ENCODE results near the gene ST6GALNAC3. TPM values are rescaled to one million over a fixed set of nuclear protein-coding genes. Genes with fewer than 3 reads are reported as not detected.

The ST6GALNAC3 gene
- total RNA-seq, 4 donors from 2014 or later, result 9.7 to 34.0 (median 14.1) TPM

DNA sequence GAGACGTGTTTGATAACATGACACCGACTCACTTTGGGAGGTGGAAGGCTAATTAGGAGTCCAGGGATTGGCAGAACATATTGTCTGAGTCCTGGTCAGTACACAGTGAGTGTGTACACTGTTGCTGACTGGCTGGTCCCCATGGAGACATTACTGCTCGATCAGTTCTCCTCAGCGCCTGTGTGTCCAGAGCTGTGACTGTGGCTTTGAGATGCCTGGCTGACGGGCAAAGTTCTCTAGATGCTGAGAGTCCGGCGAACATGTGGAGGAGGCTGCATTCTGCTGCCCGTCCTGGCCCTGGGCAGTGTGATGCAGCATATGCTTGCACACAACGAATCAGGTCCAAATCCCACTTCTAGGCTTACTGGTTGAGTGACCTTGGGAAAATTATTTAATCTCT is 512.7 kb downstream of the ST6GALNAC3 start:
- no peak for DNase-seq (ENCODE audit: low spot score)
- TF ChIP-seq CTCF (IDR thresholded peaks at IDR 0.05), result no peak
- no peak for ATAC-seq (ENCODE audit: low FRiP score)

DNA sequence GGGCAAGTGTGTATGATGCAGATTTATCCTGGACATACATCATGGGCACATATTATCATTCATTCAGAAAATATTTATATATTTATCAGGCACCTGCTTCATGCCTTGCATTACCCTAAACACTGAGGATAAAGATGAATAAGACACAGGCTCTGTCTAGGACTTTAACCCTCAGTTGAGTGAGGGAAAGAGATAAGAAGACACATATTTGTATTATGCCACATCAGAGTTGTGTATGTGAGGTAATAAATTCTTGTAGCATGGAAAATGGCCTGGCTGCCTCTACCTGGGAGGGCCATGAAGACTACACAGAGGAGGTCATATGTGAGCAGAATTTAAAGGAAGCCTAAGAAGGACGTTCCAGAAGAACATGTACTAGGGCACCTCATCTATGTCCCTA is 516.9 kb downstream of the ST6GALNAC3 start:
- TF ChIP-seq CTCF (IDR thresholded peaks at IDR 0.05), result no peak
- ATAC-seq (ENCODE audit: low FRiP score) (no peak), DNase-seq (ENCODE audit: low spot score) (no peak)

DNA sequence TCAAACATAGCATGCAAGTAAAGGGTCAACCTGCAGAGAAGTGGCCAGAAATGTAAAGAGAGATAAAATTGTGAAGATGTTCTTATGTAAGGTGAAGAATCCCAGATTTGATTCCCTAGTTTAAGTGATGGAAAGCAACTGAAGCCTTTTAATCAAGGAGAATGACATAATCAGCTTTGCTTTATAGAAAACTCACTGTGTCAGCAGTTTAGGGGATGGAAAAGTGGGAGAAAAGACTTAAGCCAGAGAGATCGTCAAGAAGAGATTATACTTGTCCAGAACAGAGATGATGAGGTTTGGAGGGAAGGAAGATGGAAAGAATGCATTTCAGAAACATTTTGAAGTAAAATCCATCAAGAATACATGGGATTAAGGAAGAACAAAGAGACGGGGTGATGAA is 517.4 kb downstream of the ST6GALNAC3 start:
- DNase-seq (ENCODE audit: low spot score) (no peak), ATAC-seq (ENCODE audit: low FRiP score) (no peak)
- no peak for TF ChIP-seq CTCF (IDR thresholded peaks at IDR 0.05)

DNA sequence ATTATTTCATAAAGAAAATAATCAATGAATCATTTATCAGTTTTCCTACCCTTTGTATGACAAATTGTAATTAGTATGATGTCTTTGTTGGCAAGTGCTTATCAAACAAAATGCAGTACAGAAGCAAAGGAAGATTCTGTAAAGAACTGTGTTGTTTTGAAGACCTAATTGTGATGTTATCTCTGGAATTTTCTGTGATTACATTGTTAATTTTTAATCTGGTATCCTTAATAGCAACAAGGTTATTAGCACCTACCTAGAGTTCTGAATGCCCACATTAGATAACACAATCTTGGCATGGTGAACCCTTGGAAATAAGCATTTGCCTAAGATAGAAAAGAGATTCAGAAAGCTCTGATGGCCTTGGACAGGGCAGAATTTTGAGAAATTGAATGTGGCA is 518.6 kb downstream of the ST6GALNAC3 start:
- ATAC-seq (ENCODE audit: low FRiP score) (no peak), DNase-seq (ENCODE audit: low spot score) (no peak)
- no peak for TF ChIP-seq CTCF (IDR thresholded peaks at IDR 0.05)

DNA sequence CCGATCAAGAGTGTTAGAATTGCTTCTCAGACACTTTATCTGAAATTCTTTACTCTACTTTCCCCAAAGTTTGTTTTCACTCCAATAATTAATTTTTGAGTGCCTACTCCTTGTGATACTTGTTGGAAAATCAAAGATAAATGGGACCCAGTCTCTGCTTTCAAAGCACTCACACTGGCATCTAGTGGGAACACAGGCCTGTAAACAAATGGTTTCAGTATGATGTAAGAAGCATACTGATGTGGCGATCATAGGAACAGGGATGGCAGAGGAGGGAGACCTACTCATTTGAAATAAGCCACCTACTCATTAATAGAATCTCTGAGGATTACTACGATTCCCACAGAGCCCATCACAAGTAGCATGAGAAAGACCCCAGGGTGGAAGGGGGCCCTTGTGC is 519.1 kb downstream of the ST6GALNAC3 start:
- TF ChIP-seq CTCF (IDR thresholded peaks at IDR 0.05), result no peak
- no peak for DNase-seq (ENCODE audit: low spot score)
- no peak for ATAC-seq (ENCODE audit: low FRiP score)

- no peak for DNase-seq (ENCODE audit: low spot score)
- no peak for ATAC-seq (ENCODE audit: low FRiP score)
- no peak for TF ChIP-seq CTCF (IDR thresholded peaks at IDR 0.05)
These were observed 520.5 kb downstream of the ST6GALNAC3 start for GRCh38 chr1:76595024-76595423.

- DNase-seq (ENCODE audit: low spot score) (no peak), ATAC-seq (ENCODE audit: low FRiP score) (no peak)
- TF ChIP-seq CTCF (IDR thresholded peaks at IDR 0.05), result no peak
These were observed 526.9 kb downstream of the ST6GALNAC3 start for GRCh38 chr1:76601465-76601864.

Data from omental fat pad (tissue), 4 donors.